ENCODE measurements around the gene ARHGDIA. TPM values are rescaled to one million over a fixed set of nuclear protein-coding genes. Genes with fewer than 3 reads are reported as not detected.

ARHGDIA gene
- total RNA-seq, 1 donor from 2014 or later, result 396 TPM

DNA sequence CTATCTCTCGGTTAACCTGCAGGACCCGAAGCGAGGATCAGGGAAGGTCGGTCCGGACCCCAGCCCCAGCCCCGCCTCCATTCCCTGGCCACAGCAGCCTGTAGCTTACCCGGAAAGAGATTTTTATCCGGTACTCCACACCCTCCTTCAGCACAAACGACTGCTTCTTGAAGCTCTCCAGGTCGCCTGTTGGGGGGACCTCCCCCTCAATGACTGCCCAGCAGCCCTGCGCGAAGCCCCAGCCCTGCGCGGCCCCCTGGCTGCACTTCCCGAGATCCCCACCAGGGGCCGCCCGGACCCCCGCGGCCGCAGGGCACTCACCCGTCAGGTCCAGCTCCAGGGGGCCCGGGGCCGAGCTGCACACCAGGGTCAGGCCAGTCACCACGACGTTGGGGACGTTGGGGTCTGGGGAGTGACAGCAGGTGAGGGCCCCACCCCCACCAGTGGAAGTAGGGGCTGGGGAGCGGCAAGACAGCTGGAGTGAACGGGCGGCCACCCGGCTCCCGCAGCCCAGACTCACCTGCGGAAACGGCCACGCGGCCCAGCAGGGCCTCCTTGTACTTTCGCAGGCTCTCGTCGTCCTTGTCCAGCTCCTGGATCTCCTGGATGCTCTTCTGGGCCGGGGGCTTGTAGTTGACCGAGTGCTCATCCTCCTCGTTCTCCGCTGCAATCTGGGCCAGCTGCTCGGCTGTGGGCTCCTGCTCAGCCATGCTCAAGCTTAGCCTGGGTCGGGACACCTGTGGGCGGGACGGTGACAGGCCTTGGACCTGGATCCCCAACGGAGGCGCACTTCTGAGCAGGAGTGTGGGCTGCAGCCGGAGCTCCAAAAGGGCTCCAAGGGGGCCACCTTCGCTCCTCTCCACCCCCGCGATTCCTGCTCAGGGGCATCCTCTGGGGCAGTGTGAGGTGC, 1.7 kb downstream of the ARHGDIA start:
- POLR2A ChIA-PET, result interaction anchor here (0.6 to 5.7 kb wide), 18 partner anchors 9 to 594 kb away, joined by 3 to 77 read pairs (median 6); partner anchors contain the start of genes ANAPC11, ARL16, DCXR and HGS
- CTCF ChIA-PET, result interaction anchor here (0.6 to 1.8 kb wide), 8 partner anchors 24 to 233 kb away, joined by 3 to 10 read pairs (median 4); partner anchors contain the start of genes MAFG, MCRIP1 and NPLOC4
- H3K4me3 Mint-ChIP-seq, result peak overlapping the region; percentile 86
- DNase-seq (peak; percentile 63), ATAC-seq (ENCODE audit: low read depth) (peak; percentile 22)
- no peaks in the 10 kb centered on the region for H3K9me3 Mint-ChIP-seq
- intact Hi-C loops (cut with micrococcal nuclease), result loop anchor here (2.0 to 10.0 kb wide), 3 partner anchors 49 to 355 kb away; partner anchors contain the start of genes ACTG1, CENPX, LRRC45 and SIRT7
- H3K27me3 Mint-ChIP-seq, result no peaks in the 10 kb centered on the region
- TF ChIP-seq, protein P1, sequence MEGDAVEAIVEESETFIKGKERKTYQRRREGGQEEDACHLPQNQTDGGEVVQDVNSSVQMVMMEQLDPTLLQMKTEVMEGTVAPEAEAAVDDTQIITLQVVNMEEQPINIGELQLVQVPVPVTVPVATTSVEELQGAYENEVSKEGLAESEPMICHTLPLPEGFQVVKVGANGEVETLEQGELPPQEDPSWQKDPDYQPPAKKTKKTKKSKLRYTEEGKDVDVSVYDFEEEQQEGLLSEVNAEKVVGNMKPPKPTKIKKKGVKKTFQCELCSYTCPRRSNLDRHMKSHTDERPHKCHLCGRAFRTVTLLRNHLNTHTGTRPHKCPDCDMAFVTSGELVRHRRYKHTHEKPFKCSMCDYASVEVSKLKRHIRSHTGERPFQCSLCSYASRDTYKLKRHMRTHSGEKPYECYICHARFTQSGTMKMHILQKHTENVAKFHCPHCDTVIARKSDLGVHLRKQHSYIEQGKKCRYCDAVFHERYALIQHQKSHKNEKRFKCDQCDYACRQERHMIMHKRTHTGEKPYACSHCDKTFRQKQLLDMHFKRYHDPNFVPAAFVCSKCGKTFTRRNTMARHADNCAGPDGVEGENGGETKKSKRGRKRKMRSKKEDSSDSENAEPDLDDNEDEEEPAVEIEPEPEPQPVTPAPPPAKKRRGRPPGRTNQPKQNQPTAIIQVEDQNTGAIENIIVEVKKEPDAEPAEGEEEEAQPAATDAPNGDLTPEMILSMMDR (IDR thresholded peaks at IDR 0.05), result peak; percentile 84
- peaks cover 39% of the 10 kb centered on the region for H3K4me1 Mint-ChIP-seq
- H3K27ac Mint-ChIP-seq, result peak overlapping the region; percentile 85
- H3K36me3 Mint-ChIP-seq (ENCODE audit: low read depth), result peaks cover 28% of the 10 kb centered on the region

- H3K36me3 Mint-ChIP-seq (ENCODE audit: low read depth), result peaks cover 29% of the 10 kb centered on the region
- ChIA-PET POLR2A (interaction anchor here (0.6 to 5.7 kb wide), 9 partner anchors 8 to 593 kb away, joined by 3 to 77 read pairs (median 9); partner anchors contain the start of genes ANAPC11, DCXR, MAFG and MRPL12), CTCF (interaction anchor here (0.6 to 1.8 kb wide), 7 partner anchors 25 to 134 kb away, joined by 3 to 10 read pairs (median 4); partner anchors contain the start of genes MAFG and MCRIP1)
- intact Hi-C loops (cut with micrococcal nuclease), result loop anchor here (10.0 kb wide), 1 partner anchor 354 kb away; the partner anchor contains the start of gene ACTG1
- no peak overlapping the region for H3K4me3 Mint-ChIP-seq
- no peaks in the 10 kb centered on the region for H3K27me3 Mint-ChIP-seq
- H3K9me3 Mint-ChIP-seq, result no peaks in the 10 kb centered on the region
- no peak for ATAC-seq (ENCODE audit: low read depth)
- no peak overlapping the region for H3K27ac Mint-ChIP-seq
- H3K4me1 Mint-ChIP-seq, result peaks cover 36% of the 10 kb centered on the region
- TF ChIP-seq, protein P1 (IDR thresholded peaks at IDR 0.05), result no peak
- no peak for DNase-seq
Measured at GRCh38 chr17:81868674-81869220, 2.4 kb downstream of the ARHGDIA start.

GRCh38 chr17:81867991-81868673, 3.0 kb downstream of the ARHGDIA start:
- no peak for ATAC-seq (ENCODE audit: low read depth)
- Mint-ChIP-seq H3K9me3 (no peaks in the 10 kb centered on the region), H3K36me3 (ENCODE audit: low read depth) (peaks cover 34% of the 10 kb centered on the region), H3K27ac (no peak overlapping the region), H3K4me1 (peaks cover 31% of the 10 kb centered on the region), H3K27me3 (no peaks in the 10 kb centered on the region), H3K4me3 (no peak overlapping the region)
- ChIA-PET CTCF (interaction anchor here (1.5 kb wide), 1 partner anchor 26 kb away, joined by 4 read pairs; no protein-coding TSS in a partner anchor), POLR2A (interaction anchor here (5.7 kb wide), 1 partner anchor 8 kb away, joined by 77 read pairs; the partner anchor contains the start of gene P4HB)
- no peak for DNase-seq
- TF ChIP-seq, protein P1 (IDR thresholded peaks at IDR 0.05), result no peak
- intact Hi-C loops (cut with micrococcal nuclease), result loop anchor here (10.0 kb wide), 1 partner anchor 353 kb away; the partner anchor contains the start of gene ACTG1

DNA sequence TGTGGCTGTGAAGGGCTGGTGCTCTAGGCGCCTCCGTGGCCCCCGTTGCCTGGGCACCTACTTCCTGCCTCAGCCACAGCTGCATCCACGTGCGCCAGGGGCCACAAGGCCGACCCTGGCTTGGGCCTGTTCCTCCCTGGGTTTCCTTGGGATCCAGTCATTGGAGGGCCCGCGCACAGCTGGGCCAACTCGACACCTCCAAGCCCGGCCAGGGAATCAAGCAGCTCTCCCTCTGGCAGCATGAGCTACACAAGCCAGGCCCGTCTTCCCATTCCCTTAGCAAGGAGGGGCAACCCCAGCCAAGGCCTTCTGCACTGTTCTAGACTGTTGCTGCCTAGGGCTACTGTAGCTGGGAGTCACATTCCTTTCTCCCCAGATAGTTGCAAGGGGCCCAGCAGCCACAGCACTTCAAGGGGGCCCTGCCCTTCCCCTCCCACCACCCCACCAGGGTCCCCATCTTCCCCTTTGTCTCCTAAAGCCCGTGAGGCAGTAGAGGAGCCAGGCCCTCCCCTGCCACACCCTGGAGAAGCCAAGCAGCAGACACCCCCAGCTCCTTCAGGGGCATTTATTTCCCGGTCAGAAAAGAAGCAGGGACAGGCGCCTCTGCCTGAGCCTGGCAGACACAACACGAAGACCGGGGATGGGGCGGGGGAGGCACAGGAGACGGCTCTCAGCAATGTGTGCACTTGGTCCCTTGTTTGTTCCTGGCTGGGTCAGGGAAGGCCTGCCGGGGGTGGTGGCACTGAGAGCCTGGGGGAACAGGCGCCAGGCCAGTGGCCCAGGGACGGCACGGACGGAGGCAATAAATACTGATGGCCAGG, 3.8 kb downstream of the ARHGDIA start:
- CTCF ChIA-PET, result interaction anchor here (1.2 kb wide), 1 partner anchor 92 kb away, joined by 3 read pairs; no protein-coding TSS in a partner anchor
- Mint-ChIP-seq H3K4me1 (peaks cover 30% of the 10 kb centered on the region), H3K36me3 (ENCODE audit: low read depth) (peaks cover 34% of the 10 kb centered on the region), H3K27me3 (no peaks in the 10 kb centered on the region), H3K9me3 (no peaks in the 10 kb centered on the region), H3K4me3 (no peak overlapping the region), H3K27ac (peak overlapping the region; percentile 18)
- POLR2A ChIA-PET, result interaction anchor here (0.6 kb wide), 2 partner anchors 29 to 156 kb away, joined by 4 to 6 read pairs; no protein-coding TSS in a partner anchor
- TF ChIP-seq, protein P1 (IDR thresholded peaks at IDR 0.05), result no peak
- ATAC-seq (ENCODE audit: low read depth) (no peak), DNase-seq (no peak)
- intact Hi-C loops (cut with micrococcal nuclease), result loop anchor here (10.0 kb wide), 1 partner anchor 353 kb away; the partner anchor contains the start of gene ACTG1

Data from activated B cell treated with CpG ODN at 0.5 μM for 24 hours (primary cell).